GM18505 (cell line): ENCODE measurements around the gene OR1L6.

Source experiments
- ATAC-seq: cut with Tn5 transposase; IDR thresholded peaks from one replicate; pipeline ENCODE4 v1.9.1; 2021; ENCODE audit not compliant: unreplicated experiment
- POLR2A ChIP-seq: IDR thresholded peaks from 4 replicates; pipeline ENCODE4 v1.6.1; 2011; ENCODE audit warnings: borderline replicate concordance; ENCODE audit not compliant: insufficient read depth, insufficient read length; ENCODE audit errors: extremely low read depth

The OR1L6 gene, protein sequence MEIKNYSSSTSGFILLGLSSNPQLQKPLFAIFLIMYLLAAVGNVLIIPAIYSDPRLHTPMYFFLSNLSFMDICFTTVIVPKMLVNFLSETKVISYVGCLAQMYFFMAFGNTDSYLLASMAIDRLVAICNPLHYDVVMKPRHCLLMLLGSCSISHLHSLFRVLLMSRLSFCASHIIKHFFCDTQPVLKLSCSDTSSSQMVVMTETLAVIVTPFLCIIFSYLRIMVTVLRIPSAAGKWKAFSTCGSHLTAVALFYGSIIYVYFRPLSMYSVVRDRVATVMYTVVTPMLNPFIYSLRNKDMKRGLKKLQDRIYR

DNA sequence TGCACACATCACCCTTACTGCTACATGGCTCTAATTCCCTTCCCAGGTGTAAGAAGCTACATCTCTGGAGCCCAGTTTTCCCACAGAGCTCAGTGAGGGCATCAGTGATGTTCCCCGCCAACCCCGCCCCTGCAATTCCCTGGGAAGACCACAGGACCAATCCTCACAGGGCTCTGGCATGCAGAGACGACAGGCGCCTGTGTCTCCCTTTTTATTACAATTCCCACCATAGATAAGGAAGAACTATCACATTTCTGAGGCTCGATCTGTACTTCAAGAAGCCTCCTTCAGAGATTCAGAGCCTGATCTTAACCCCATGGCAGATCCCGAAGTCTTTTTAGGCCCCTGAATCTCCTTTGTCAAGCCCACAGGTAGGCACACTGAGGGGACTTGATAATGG lies at the start of gene OR1L6:
Gene OR1L6 (plus strand): TSS at position 301 of the 400 bp plus-strand sequence. CDS start 7,545 bp downstream, outside the sequence.
- no peak for TF ChIP-seq POLR2A
- no peak for ATAC-seq

DNA sequence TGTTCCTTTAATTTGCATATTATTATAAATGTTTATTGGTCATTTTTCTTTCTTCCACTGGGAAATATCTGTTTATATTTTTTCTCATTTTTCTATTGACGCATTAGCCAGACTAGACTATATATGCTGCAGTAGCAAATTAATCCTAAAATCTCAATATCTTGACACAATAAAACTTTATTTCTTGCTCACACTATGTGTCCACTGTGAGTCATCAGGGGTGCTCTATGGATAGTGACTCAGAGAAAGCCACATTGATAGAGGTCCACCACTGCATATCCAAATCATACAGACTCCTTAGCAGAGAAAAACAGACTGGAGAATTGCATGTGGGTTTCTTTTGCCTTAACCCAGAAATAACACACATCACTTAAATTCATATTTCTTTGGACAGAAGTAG lies 46.4 kb upstream of the OR1L6 start:
- ATAC-seq, result no peak
- no peak for TF ChIP-seq POLR2A

DNA sequence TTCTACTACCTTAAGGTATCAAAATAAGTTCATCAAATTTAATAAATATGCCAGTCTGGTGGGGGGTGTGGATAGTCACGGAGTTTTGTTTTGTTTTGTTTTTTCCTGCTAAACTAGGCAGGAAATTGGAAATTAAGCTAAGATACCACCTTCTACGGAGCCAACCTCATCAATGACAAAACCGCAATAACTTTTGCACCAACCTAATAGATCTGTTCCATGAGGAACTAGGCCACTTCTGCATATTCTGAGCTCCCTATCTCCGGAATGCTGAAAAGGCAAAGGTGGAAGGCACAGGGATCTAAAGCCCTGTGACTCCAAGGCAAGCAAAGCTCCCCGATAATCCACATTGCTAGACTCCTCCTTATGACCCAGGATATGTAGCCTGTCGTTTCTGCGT lies 24.1 kb upstream of the OR1L6 start:
- ATAC-seq, result no peak
- no peak for TF ChIP-seq POLR2A

DNA sequence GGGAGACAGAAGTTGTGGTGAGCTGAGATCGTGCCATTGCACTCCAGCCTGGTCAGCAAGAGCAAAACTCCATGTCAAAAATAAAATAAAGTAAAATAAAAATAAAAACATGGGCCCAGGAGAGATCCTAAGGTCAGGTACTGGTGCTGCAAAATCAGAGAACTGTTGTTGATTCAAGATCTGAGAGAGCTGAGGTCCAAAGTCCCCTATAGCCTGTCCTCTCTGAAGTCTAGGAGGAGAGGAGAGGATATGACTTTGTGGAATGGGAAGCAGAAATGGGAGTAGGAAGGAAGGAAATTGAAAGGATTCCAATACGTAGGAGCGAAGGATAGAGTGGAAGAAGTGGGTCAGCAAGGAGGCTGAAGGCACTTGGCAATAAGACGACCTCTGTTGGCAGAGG lies 22.9 kb upstream of the OR1L6 start:
- ATAC-seq, result no peak
- TF ChIP-seq POLR2A, result no peak

DNA sequence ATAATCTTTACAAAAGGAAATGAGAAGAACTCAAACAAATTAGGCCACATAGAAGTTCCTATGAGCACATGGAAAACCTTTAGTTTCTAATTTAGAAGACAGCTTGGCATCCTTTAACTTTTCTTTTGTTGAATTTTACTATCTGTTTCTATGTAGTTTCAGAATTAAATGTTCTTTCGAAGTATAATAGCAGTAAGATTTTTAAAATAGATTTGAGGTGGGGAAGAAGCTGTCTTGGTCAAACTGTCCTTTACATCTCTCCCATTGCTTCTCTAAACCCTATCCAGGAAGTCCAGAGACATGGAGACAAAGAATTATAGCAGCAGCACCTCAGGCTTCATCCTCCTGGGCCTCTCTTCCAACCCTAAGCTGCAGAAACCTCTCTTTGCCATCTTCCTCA lies 18.4 kb upstream of the OR1L6 start, which contains the start of gene OR1L4:
Gene OR1L4 (plus strand): TSS at position 301 of the 400 bp plus-strand sequence. CDS start 0 bp downstream, at position 301.
- ATAC-seq, result no peak
- TF ChIP-seq POLR2A, result no peak

DNA sequence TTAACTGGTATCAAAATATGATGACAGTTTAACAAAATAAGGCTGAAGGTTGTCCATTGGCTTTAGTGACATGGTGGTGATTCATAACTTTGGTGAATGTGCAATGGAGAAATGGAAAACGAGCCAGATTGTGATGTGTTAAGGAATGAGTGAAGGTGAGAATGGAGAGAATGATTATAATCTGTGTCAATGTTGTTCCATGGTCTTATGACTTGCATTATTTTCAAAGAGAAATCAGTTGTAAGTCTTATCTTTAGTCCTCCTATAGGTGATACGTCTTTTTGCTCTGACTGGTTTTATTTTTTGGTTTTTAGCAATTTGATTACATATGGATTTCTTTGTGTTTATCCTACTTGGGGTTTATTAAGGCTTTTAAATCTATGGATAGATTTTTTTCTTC lies 12.7 kb downstream of the OR1L6 start:
- ATAC-seq, result no peak

DNA sequence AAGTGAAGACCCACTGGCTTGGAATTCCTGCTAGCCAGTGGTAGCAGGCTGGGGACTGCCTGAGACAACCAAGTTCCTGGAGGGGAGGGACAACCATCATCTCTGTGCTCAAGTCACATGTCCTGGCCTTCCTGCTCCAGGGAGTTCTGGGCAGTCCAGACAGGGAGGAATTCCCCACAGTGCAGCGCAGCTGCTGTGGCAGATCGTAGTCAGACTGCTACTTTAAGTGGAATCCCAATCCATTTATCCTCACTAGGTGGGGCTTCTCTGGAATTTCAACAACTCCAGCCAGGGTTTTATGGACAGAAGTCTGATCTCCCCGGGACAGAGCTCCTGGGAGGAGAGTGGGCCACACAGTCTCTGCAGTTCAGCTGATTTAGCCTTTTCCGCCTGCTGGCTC lies 25.7 kb downstream of the OR1L6 start:
- TF ChIP-seq POLR2A, result no peak
- no peak for ATAC-seq

More for the DNA sequence above, 12.7 kb downstream of the OR1L6 start:
- TF ChIP-seq POLR2A, result no peak

DNA sequence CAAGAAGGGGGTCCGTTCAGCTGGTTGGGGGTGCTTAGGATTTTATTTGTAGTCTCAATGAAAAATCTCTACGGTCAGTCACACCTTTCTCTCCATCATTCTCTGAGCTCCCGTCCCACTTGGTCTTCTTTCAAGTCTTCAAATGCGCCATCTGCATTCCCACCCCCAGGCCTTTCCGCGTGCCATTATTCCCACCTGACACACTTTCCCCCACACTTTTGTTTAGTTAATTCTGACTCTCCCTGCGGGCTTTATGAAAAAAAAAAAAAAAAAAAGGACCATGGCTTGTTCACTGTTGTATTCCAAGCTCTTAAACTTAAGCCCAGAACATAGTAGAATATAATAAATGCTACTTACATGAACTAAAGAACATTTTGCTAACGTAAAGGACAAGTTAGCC lies 34.9 kb downstream of the OR1L6 start:
- TF ChIP-seq POLR2A, result no peak
- ATAC-seq, result no peak

DNA sequence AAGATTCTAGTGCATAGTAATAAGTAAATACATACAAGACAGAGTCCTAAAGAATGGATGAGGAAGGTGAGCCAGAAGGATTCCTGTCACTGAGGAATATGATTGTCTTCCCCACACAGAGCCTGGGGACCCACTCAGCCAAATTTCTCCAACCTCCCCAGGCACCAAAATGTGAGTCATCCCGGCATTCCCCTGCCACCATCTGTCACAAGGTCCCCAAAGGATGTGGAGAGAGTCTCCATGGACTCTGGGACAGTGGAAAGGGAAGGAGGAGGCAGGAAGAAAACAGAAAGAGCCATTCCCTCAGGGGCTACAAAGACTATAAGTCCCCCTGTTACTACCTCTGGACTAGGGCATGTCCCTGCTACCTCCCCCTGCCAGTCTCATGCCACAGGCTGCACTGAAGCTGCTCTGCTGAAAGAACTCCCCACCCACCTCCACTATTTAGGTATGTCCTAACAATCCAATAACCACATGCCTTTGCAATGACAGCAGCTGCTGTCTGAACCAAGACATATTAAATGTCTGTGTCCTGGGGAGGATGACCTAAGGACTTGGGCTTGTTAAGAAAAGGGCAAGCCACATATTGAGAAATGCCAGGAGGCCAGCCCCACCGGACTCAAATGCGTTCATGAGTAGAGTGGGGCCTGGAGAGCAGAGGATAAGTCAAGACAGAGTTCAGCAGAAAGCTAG lies 36.0 kb downstream of the OR1L6 start:
- TF ChIP-seq POLR2A, result no peak
- ATAC-seq, result no peak

DNA sequence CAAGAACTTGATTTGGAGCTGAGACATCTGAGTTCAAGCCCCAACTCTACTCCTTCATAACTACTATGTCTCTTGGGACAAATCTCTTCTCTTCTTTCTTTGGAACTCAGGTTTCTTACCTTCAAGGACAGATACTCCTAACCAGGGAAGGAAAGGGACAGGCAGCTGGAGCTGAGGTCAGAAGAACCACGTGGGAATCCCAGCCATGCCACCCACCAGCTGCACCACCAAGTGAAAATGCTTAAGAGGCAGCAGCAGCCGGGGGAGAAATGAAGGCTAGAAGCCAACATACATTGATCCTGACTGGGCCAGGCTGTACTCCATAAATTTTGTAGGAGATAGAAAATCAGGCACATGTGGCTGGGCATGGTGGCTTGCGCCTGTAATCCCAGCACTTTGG lies 37.1 kb downstream of the OR1L6 start:
- no peak for TF ChIP-seq POLR2A
- no peak for ATAC-seq

DNA sequence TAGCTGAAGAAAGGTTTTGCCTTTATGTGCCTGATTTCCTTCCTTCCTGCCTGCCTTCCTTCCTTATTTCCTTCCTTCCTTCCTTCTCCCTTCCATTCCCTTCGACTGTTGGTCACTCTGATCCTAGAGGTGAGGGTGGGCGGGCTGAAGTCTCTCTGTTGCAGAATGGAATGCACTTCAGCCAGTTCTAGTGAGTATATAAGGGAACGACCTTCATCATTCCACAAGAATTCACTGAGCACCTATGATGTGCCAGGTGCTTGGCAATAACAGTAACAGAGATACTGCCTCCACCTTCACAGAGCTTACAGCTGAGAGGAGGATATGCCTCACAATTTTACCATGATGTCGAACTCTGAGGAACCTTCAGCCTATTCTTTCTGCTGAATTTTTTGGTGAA lies 37.9 kb downstream of the OR1L6 start:
- ATAC-seq, result no peak

DNA sequence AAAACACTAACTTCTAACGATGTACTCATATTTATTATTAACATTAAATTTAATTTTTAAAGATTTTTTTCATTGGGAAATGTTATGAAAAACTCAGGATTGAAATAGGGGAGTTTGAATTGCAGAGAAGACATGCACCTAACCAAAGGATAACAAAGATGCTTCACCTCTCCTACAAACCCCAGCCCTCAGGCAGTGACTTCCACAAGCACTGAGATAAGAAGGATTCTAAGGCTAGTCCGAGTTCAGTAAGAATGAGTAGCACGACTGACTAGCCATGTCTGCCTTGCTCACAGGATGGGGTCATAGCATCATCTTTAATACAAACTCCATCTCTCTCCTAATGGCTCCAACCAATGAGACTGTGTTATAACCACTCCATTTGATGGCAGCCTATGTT lies 39.6 kb downstream of the OR1L6 start:
- no peak for TF ChIP-seq POLR2A
- ATAC-seq, result no peak

More for the DNA sequence above, 37.9 kb downstream of the OR1L6 start:
- TF ChIP-seq POLR2A, result no peak

DNA sequence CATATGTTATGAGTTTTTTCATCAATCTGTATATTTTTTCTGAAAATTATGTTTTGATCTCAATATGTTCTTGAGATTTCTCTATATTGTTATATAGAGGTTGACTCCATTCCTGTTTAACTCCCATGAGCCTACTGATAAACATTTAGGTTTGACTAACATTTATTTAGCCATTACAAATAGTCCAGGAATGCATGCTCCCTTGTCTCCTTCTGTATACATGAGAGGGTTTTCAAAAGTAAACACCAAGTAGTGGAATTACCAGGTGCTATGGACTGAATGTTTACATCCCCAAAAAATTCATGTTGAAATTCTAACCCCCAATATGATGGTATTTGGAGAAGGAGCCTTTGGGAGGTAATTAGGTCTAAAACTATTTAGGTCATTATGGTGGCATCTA lies 43.2 kb downstream of the OR1L6 start:
- no peak for TF ChIP-seq POLR2A
- ATAC-seq, result no peak

DNA sequence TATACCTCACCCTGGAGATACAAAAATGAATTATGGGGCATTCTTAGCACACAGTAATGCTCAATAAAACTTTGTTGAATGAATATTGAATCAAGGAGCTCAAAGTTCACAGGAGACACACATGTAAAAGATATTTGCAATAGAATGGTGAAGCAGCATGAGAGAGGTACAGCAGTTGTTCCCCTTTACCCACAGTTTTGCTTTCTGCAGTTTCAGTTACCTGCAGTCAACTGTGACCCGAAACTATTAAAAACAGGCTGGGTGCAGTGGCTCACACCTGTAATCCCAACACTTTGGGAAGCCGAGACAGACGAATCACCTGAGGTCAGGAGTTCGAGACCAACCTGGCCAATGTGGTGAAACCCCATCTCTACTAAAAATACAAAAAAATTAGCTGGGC lies 44.2 kb downstream of the OR1L6 start:
- TF ChIP-seq POLR2A, result no peak
- no peak for ATAC-seq
